GM12878 (cell line): ENCODE data around the gene S100A9. TPM values are rescaled to one million over a fixed set of nuclear protein-coding genes. Genes with fewer than 3 reads are reported as not detected.

Experiments used
- ATAC-seq: fragments of 200-7000 bp; cut with Tn5 transposase; 3 replicates; pipeline ENCODE4 v1.9.1; 2020; ENCODE audit warnings: mild to moderate bottlenecking, moderate library complexity
- BruUV-seq: library from RNA; stranded (reverse); fragments of 400-500 nt; replicated peaks from 2 replicates; lab custom pipeline; 2021; lab: Mats Ljungman, UMichigan
- CTCF ChIA-PET: fragments of 300-600 bp; sonication (Branson Sonifier 250); formaldehyde crosslinking; extraction: SDS; loops from one replicate; lab custom pipeline; 2021; ENCODE audit warnings: inconsistent platforms; lab: Yijun Ruan, JAX
- POLR2A ChIA-PET: fragments of 350-600 bp; formaldehyde crosslinking; extraction: SDS; loops from one replicate; lab custom pipeline; 2021; ENCODE audit warnings: inconsistent platforms; lab: Charles Lee
- RAD21 ChIA-PET: fragments of 300-600 bp; sonication (Branson Sonifier 250); formaldehyde crosslinking; loops from one replicate; lab custom pipeline; 2023; ENCODE audit warnings: antibody characterized with exemption; ENCODE audit not compliant: unreplicated experiment; lab: Charles Lee
- SMC1A ChIA-PET: fragments of 300-600 bp; sonication (Branson Sonifier 250); formaldehyde crosslinking; loops from one replicate; lab custom pipeline; 2023; ENCODE audit not compliant: unreplicated experiment, uncharacterized antibody; lab: Charles Lee
- DNase-seq: peaks from one replicate; pipeline ENCODE4 v3.0.0-alpha.2; 2011; ENCODE audit warnings: low read depth, low spot score
- FAIRE-seq: peaks from 3 replicates; lab custom pipeline; 2011; peaks lifted over from hg19 to GRCh38; lab: Jason Lieb, UNC
- H2AFZ ChIP-seq: 2 replicates; pipeline ENCODE4 v1.6.0; 2011; ENCODE audit warnings: low read depth, low read length, control low read depth; ENCODE audit not compliant: control insufficient read depth
- H3K27ac ChIP-seq: 2 replicates; pipeline ENCODE4 v1.5.1; 2011; ENCODE audit warnings: control low read depth; ENCODE audit not compliant: control insufficient read depth, insufficient read depth
- H3K27me3 ChIP-seq, 2 experiments: replicated peaks in 1 of 2; 2 replicates each; pipeline versions ENCODE4 v1.6.0 to v1.6.1; 2011; ENCODE audit warnings: low read length in 1 of 2; ENCODE audit not compliant: control insufficient read depth in 2 of 2, insufficient read depth in 2 of 2
- H3K36me3 ChIP-seq, 2 experiments: 2 replicates each; pipeline ENCODE4 v1.5.1; 2011; ENCODE audit warnings: low read length in 1 of 2; ENCODE audit not compliant: control insufficient read depth in 2 of 2, insufficient read depth in 2 of 2
- H3K4me1 ChIP-seq: 2 replicates; pipeline ENCODE4 v1.6.1; 2011; ENCODE audit warnings: mild to moderate bottlenecking, low read length, moderate library complexity, mixed read lengths; ENCODE audit not compliant: control insufficient read depth, insufficient read depth
- H3K4me2 ChIP-seq: 2 replicates; pipeline ENCODE4 v1.6.0; 2011; ENCODE audit warnings: control low read depth; ENCODE audit not compliant: control insufficient read depth, insufficient read depth
- H3K4me3 ChIP-seq: fragments of 200-600 bp; sonication (generic); 2 replicates; pipeline ENCODE4 v1.5.1; 2016
- H3K79me2 ChIP-seq: 2 replicates; pipeline ENCODE4 v1.6.0; 2011; ENCODE audit warnings: low read length; ENCODE audit not compliant: control insufficient read depth, insufficient read depth
- H3K9ac ChIP-seq: 2 replicates; pipeline ENCODE4 v1.8.0; 2011; ENCODE audit warnings: low read length, control low read depth, mixed read lengths; ENCODE audit not compliant: control insufficient read depth, insufficient read depth
- H3K9me3 ChIP-seq: replicated peaks from 3 replicates; pipeline ENCODE4 v1.5.1; 2011; ENCODE audit warnings: mild to moderate bottlenecking, low read length; ENCODE audit not compliant: control insufficient read depth, insufficient read depth
- H4K20me1 ChIP-seq: 2 replicates; pipeline ENCODE4 v1.6.0; 2011; ENCODE audit not compliant: control insufficient read depth, insufficient read depth
- ATF3 ChIP-seq: IDR thresholded peaks from 2 replicates; pipeline ENCODE4 v1.6.1; 2011; ENCODE audit warnings: low read depth, mild to moderate bottlenecking, low read length, moderate library complexity, borderline replicate concordance; ENCODE audit errors: extremely low read depth
- BHLHE40 ChIP-seq, 2 experiments: fragments of 450-650 bp in 1 of 2; IDR thresholded peaks; 2 replicates each; pipeline ENCODE4 v1.6.1; 2011 to 2017; ENCODE audit warnings: low read depth in 2 of 2, borderline replicate concordance in 1 of 2, improper control_type of control experiment in 1 of 2, low read length in 1 of 2, mild to moderate bottlenecking in 1 of 2
- CREB1 ChIP-seq: IDR thresholded peaks from 2 replicates; pipeline ENCODE4 v1.6.1; 2012; ENCODE audit warnings: low read depth, mild to moderate bottlenecking, inconsistent platforms
- DPF2 ChIP-seq: fragments of 450-650 bp; IDR thresholded peaks from 2 replicates; pipeline ENCODE4 v1.6.1; 2017; ENCODE audit warnings: mild to moderate bottlenecking
- IKZF1 ChIP-seq: fragments of 450-650 bp; conservative IDR thresholded peaks from 2 replicates; pipeline ENCODE4 v1.6.1; 2017; ENCODE audit warnings: antibody characterized with exemption, mild to moderate bottlenecking
- MEF2B ChIP-seq: fragments of 450-650 bp; IDR thresholded peaks from 2 replicates; pipeline ENCODE4 v1.6.1; 2018; ENCODE audit warnings: mild to moderate bottlenecking, moderate library complexity; ENCODE audit not compliant: partially characterized antibody, poor library complexity, severe bottlenecking
- MTA2 ChIP-seq: fragments of 450-650 bp; IDR thresholded peaks from 2 replicates; pipeline ENCODE4 v1.6.1; 2016; ENCODE audit warnings: low read depth, mild to moderate bottlenecking, moderate library complexity
- NFIC ChIP-seq: IDR thresholded peaks from 2 replicates; pipeline ENCODE4 v1.6.1; 2012; ENCODE audit warnings: low read depth, mild to moderate bottlenecking, inconsistent platforms, low read length, moderate library complexity
- RELA ChIP-seq: fragments of 450-650 bp; IDR thresholded peaks from 2 replicates; pipeline ENCODE4 v1.8.0; 2014; ENCODE audit warnings: borderline replicate concordance; ENCODE audit not compliant: partially characterized antibody
- RELB ChIP-seq: fragments of 450-650 bp; IDR thresholded peaks from 2 replicates; pipeline ENCODE4 v1.6.1; 2017; ENCODE audit warnings: low read depth, mild to moderate bottlenecking, moderate library complexity
- RUNX3 ChIP-seq: IDR thresholded peaks from 2 replicates; pipeline ENCODE4 v1.6.1; 2012; ENCODE audit warnings: low read length, inconsistent platforms
- SPI1 ChIP-seq: IDR thresholded peaks from 2 replicates; pipeline ENCODE4 v1.6.1; 2011; ENCODE audit warnings: low read depth, mild to moderate bottlenecking, low read length, moderate library complexity, borderline replicate concordance; ENCODE audit not compliant: insufficient read depth
- TARDBP ChIP-seq: IDR thresholded peaks from 2 replicates; pipeline ENCODE4 v1.6.1; 2016; ENCODE audit warnings: borderline replicate concordance
- YY1 ChIP-seq: IDR thresholded peaks from 2 replicates; pipeline ENCODE4 v1.6.1; 2011; ENCODE audit warnings: low read depth, mild to moderate bottlenecking, low read length
- ZBTB40 ChIP-seq: fragments of 450-650 bp; IDR thresholded peaks from 2 replicates; pipeline ENCODE4 v1.6.1; 2016; ENCODE audit warnings: mild to moderate bottlenecking, moderate library complexity, borderline replicate concordance
- ZNF384 ChIP-seq: IDR thresholded peaks from 2 replicates; pipeline ENCODE4 v1.6.1; 2012; ENCODE audit warnings: low read depth, mild to moderate bottlenecking, low read length, improper control_type of control experiment, borderline replicate concordance
- WGBS: methylation state at CpG from one replicate; pipeline ENCODE4 v1.1.6; 2016; ENCODE audit warnings: low lambda C conversion rate; ENCODE audit not compliant: insufficient replicate concordance, insufficient coverage; ENCODE audit errors: missing lambda C conversion rate; 5-methylcytosine and 5-hydroxymethylcytosine counted together
- in situ Hi-C: fragments of 300-500 bp; cut with MboI; formaldehyde crosslinking; loops from 9 replicates; pipeline ENCODE4 v1.14.3; 2018; ENCODE audit warnings: mixed read lengths
- intact Hi-C: fragments of 100-400 bp; cut with micrococcal nuclease; formaldehyde crosslinking; loops from one replicate; pipeline ENCODE4 v1.14.2; 2022; ENCODE audit not compliant: unreplicated experiment
- polyA plus RNA-seq, 11 experiments: library from polyadenylated mRNA; depleted of rRNA in 4 of 11; unstranded in 6 of 11; stranded (reverse) in 5 of 11; fragments of >200 nt; fragmentation: Nextera tagmentation in 4 of 11; fragmentation: Illumina TruSeq in 1 of 11; extraction: Ambion mirVana in 4 of 11; extraction: Trizol in 1 of 11; gene quantifications; 1 replicate in 1 of 11; 2 replicates in 10 of 11; pipeline versions ENCODE4 v1.2.1 to v1.2.3, GENCODE V29; 2011 to 2016; ENCODE audit warnings: inconsistent platforms in 2 of 11, missing spikeins in 2 of 11, low read depth in 1 of 11
- total RNA-seq, 4 experiments: library from RNA; depleted of rRNA in 3 of 4; stranded (reverse); fragments of >200 nt in 3 of 4; fragmentation: Illumina TruSeq in 1 of 4; extraction: Trizol in 1 of 4; gene quantifications; 2 replicates each; pipeline versions ENCODE4 v1.2.1 to v1.2.3, GENCODE V29; 2013 to 2021

Gene S100A9
- total and polyA plus RNA-seq, 10 of the 15 experiments (the other 5 are each of a cell fraction or from before 2014, with no cell fraction given), result 0.22 to 1.7 (median 0.49) TPM; not detected in 3

GRCh38 chr1:153346077-153346723, 11.5 kb upstream of the S100A9 start:
- CTCF ChIA-PET, result interaction anchor here (0.6 to 5.8 kb wide), 15 partner anchors 7 to 1998 kb away, joined by 3 to 54 read pairs (median 4); no protein-coding TSS in a partner anchor
- Histone ChIP-seq H2AFZ (peak overlapping the region; percentile 21; the same call in 1 of the 2 replicates), H3K36me3 (no peaks in the 10 kb centered on the region), H3K4me2 (peak overlapping the region; percentile 79), H3K4me3 (peak overlapping the region; percentile 5; the same call in 1 of the 2 replicates), H3K27me3 (no peaks in the 10 kb centered on the region), H3K4me1 (peaks cover 32% of the 10 kb centered on the region), H4K20me1 (no peaks in the 10 kb centered on the region), H3K9ac (peak overlapping the region; percentile 70), H3K27ac (peak overlapping the region; percentile 86), H3K79me2 (peaks cover 17% of the 10 kb centered on the region), H3K9me3 (no peaks in the 10 kb centered on the region)
- in situ Hi-C loops (no loop called here), intact Hi-C loops (no loop called here)
- DNase-seq (no peak), FAIRE-seq (no peak), ATAC-seq (peak; percentile 34)
- SMC1A ChIA-PET, result interaction anchor here (0.7 to 1.9 kb wide), 15 partner anchors 9 to 397 kb away, joined by 3 to 12 read pairs (median 4); partner anchors contain the start of gene S100A6
- RAD21 ChIA-PET, result interaction anchor here (0.7 to 2.4 kb wide), 16 partner anchors 9 to 397 kb away, joined by 3 to 16 read pairs (median 4); partner anchors contain the start of genes PGLYRP3, S100A2 and S100A9
- 0% methylated on average over 6 of the region's 6 CpGs for whole genome bisulfite sequencing
- BruUV-seq, result no TSS peak
- POLR2A ChIA-PET, result interaction anchor here (0.5 to 2.6 kb wide), 8 partner anchors 9 to 1204 kb away, joined by 3 to 10 read pairs (median 4); partner anchors contain the start of gene S100A6
- peak in 1 of 2 experiments; percentile 20; a peak in 1 of 4 replicates for TF ChIP-seq BHLHE40 (IDR thresholded peaks at IDR 0.05; ENCODE audit: borderline replicate concordance in 1 of 2, low read depth in 2 of 2, low read length in 1 of 2)
- TF ChIP-seq RUNX3, result peak; percentile 81
- peak; percentile 78 for TF ChIP-seq MEF2B
- TF ChIP-seq DPF2, result 0 out of 2 replicates have a peak, but pooled peaks have one; percentile 10
- 0 out of 2 replicates have a peak, but pooled peaks have one; percentile 22 for TF ChIP-seq YY1
- TF ChIP-seq MTA2, result 0 out of 2 replicates have a peak, but pooled peaks have one; percentile 9
- TF ChIP-seq RELB, result peak; percentile 79; the same call in 1 of the 2 replicates
- TF ChIP-seq ZBTB40, result no peak
- TF ChIP-seq ZNF384, result peak; percentile 78; the same call in 1 of the 2 replicates
- no peak for TF ChIP-seq CREB1
- peak; percentile 6 for TF ChIP-seq IKZF1
- TF ChIP-seq TARDBP, result no peak
- TF ChIP-seq RELA, result peak; percentile 7
- TF ChIP-seq SPI1, result peak; percentile 48; the same call in 1 of the 2 replicates
- no peak for TF ChIP-seq ATF3
- TF ChIP-seq NFIC, result 0 out of 2 replicates have a peak, but pooled peaks have one; percentile 7
